A549 (cell line): ENCODE measurements around the gene RXRA.

Experiments used
- CHD2 ChIP-seq: fragments of 150-350 bp; IDR thresholded peaks from 2 replicates; pipeline ENCODE4 v1.6.1; 2014; ENCODE audit warnings: low read length; ENCODE audit not compliant: partially characterized antibody
- KDM1A ChIP-seq: fragments of 200-600 bp; sonication (generic); IDR thresholded peaks from 2 replicates; pipeline ENCODE4 v1.6.1; 2016; ENCODE audit warnings: low read depth, mild to moderate bottlenecking
- NR3C1 ChIP-seq: fragments of >200 bp; sonication (Bioruptor Twin); formaldehyde crosslinking; IDR thresholded peaks from 3 replicates; pipeline ENCODE4 v1.6.1; 2017
- POLR2A ChIP-seq: IDR thresholded peaks from 2 replicates; pipeline ENCODE4 v1.6.1; 2012; ENCODE audit warnings: mild to moderate bottlenecking, low read length
- RAD21 ChIP-seq, 2 experiments: fragments of >200 bp in 1 of 2; sonication (Bioruptor Twin) in 1 of 2; formaldehyde crosslinking in 1 of 2; IDR thresholded peaks in 1 of 2; conservative IDR thresholded peaks in 1 of 2; 2 replicates in 1 of 2; 3 replicates in 1 of 2; pipeline ENCODE4 v1.6.1; 2012 to 2018; ENCODE audit warnings: inconsistent platforms in 1 of 2
- REST ChIP-seq: fragments of 200-600 bp; sonication (generic); IDR thresholded peaks from 2 replicates; pipeline ENCODE4 v1.6.1; 2016; ENCODE audit warnings: antibody characterized with exemption, mild to moderate bottlenecking, moderate library complexity
- TP53 ChIP-seq: fragments of 250-450 bp; sonication (Bioruptor Pico); IDR thresholded peaks from 2 replicates; pipeline ENCODE4 v1.5.0; 2021; ENCODE audit warnings: mild to moderate bottlenecking, moderate library complexity
- TF ChIP-seq, protein P1 (sequence below): fragments of >200 bp; sonication (Bioruptor Twin); formaldehyde crosslinking; IDR thresholded peaks from 3 replicates; pipeline ENCODE4 v1.5.1; 2016
- TF ChIP-seq, protein P2 (sequence below): IDR thresholded peaks from 2 replicates; pipeline ENCODE4 v1.6.1; 2012

- TF ChIP-seq POLR2A (no peak), CHD2 (no peak), NR3C1 (no peak), KDM1A (no peak), REST (no peak), TP53 (CRISPR knock-in tag) (no peak), RAD21 (conservative IDR thresholded peaks at IDR 0.05 in 1 of 2, IDR thresholded peaks at IDR 0.05 in 1 of 2) (no peak)
- TF ChIP-seq, protein P1, sequence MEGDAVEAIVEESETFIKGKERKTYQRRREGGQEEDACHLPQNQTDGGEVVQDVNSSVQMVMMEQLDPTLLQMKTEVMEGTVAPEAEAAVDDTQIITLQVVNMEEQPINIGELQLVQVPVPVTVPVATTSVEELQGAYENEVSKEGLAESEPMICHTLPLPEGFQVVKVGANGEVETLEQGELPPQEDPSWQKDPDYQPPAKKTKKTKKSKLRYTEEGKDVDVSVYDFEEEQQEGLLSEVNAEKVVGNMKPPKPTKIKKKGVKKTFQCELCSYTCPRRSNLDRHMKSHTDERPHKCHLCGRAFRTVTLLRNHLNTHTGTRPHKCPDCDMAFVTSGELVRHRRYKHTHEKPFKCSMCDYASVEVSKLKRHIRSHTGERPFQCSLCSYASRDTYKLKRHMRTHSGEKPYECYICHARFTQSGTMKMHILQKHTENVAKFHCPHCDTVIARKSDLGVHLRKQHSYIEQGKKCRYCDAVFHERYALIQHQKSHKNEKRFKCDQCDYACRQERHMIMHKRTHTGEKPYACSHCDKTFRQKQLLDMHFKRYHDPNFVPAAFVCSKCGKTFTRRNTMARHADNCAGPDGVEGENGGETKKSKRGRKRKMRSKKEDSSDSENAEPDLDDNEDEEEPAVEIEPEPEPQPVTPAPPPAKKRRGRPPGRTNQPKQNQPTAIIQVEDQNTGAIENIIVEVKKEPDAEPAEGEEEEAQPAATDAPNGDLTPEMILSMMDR, result no peak
- TF ChIP-seq, protein P2, sequence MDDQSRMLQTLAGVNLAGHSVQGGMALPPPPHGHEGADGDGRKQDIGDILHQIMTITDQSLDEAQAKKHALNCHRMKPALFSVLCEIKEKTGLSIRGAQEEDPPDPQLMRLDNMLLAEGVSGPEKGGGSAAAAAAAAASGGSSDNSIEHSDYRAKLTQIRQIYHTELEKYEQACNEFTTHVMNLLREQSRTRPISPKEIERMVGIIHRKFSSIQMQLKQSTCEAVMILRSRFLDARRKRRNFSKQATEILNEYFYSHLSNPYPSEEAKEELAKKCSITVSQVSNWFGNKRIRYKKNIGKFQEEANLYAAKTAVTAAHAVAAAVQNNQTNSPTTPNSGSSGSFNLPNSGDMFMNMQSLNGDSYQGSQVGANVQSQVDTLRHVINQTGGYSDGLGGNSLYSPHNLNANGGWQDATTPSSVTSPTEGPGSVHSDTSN, result no peak
These were observed 96.2 kb downstream of the RXRA start for GRCh38 chr9:134422301-134423090.
